Tibial artery (tissue), 4 donors: ENCODE results near the gene TMEM164.

ENCODE experiments used
- DNase-seq, 2 donors: peaks; one replicate each; pipeline ENCODE4 v3.0.0-alpha.2; 2019
- H3K27ac ChIP-seq, 2 donors: fragments of 200-600 bp; sonication (generic) in 1 of 2; 1 replicate in 1 of 2; 2 replicates in 1 of 2; pipeline ENCODE4 v1.5.1; 2018 to 2019; ENCODE audit warnings: mild to moderate bottlenecking in 1 of 2
- H3K27me3 ChIP-seq, 2 donors: fragments of 200-600 bp; sonication (generic) in 1 of 2; one replicate each; pipeline versions ENCODE4 v1.5.1 to v1.6.0; 2016 to 2019
- H3K36me3 ChIP-seq, 3 donors: fragments of 200-600 bp; sonication (generic) in 2 of 3; one replicate each; pipeline ENCODE4 v1.5.1; 2016 to 2019; ENCODE audit warnings: mild to moderate bottlenecking in 2 of 3
- H3K4me1 ChIP-seq, 4 donors: fragments of 200-600 bp; sonication (generic) in 2 of 4; 1 replicate in 3 of 4; 2 replicates in 1 of 4; pipeline ENCODE4 v1.5.1; 2016 to 2019
- H3K4me3 ChIP-seq, 2 donors: fragments of 200-600 bp; sonication (generic) in 1 of 2; 1 replicate in 1 of 2; 2 replicates in 1 of 2; pipeline ENCODE4 v1.5.1; 2018 to 2019; ENCODE audit warnings: mild to moderate bottlenecking in 2 of 2
- H3K9me3 ChIP-seq, 3 donors: fragments of 200-600 bp; sonication (generic) in 1 of 3; one replicate each; pipeline ENCODE4 v1.5.1; 2016 to 2019
- intact Hi-C: fragments of 100-400 bp; cut with DNase I; formaldehyde crosslinking; loops from one replicate; pipeline ENCODE4 v1.15.0; 2023; ENCODE audit warnings: low total_unique reads
- TF ChIP-seq, protein P1 (sequence below), 2 experiments: fragments of 200-600 bp in 1 of 2; fragments of 450-650 bp in 1 of 2; IDR thresholded peaks; one replicate each; pipeline ENCODE4 v1.5.1; 2017 to 2019; ENCODE audit warnings: antibody characterized with exemption in 2 of 2, mild to moderate bottlenecking in 1 of 2, moderate library complexity in 1 of 2

The TMEM164 gene

DNA sequence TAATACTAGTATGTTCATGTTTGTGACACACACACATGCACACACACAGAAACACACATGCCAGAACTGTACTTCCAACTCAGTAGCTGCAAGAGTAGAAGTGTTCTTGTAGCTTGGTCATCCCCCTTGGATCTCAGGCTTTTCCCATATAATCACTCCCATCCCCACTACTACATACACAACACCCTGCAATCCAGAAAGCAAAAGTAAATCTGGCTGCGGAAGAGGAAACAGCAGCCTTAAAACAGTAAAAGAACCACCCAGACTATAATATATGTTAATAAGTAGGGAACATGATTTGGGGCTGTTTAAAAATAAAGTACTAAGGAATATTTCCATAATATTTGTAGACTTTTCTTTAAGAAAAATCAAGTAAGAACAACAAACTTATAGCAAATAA lies 211.8 kb downstream of the TMEM164 start:
- Histone ChIP-seq H3K27me3 (no peaks in the 10 kb centered on the region), H3K9me3 (no peaks in the 10 kb centered on the region), H3K27ac (no peak overlapping the region), H3K4me1 (no peaks in the 10 kb centered on the region), H3K36me3 (no peaks in the 10 kb centered on the region), H3K4me3 (no peak overlapping the region)
- intact Hi-C loops: no loop called here
- TF ChIP-seq, protein P1, sequence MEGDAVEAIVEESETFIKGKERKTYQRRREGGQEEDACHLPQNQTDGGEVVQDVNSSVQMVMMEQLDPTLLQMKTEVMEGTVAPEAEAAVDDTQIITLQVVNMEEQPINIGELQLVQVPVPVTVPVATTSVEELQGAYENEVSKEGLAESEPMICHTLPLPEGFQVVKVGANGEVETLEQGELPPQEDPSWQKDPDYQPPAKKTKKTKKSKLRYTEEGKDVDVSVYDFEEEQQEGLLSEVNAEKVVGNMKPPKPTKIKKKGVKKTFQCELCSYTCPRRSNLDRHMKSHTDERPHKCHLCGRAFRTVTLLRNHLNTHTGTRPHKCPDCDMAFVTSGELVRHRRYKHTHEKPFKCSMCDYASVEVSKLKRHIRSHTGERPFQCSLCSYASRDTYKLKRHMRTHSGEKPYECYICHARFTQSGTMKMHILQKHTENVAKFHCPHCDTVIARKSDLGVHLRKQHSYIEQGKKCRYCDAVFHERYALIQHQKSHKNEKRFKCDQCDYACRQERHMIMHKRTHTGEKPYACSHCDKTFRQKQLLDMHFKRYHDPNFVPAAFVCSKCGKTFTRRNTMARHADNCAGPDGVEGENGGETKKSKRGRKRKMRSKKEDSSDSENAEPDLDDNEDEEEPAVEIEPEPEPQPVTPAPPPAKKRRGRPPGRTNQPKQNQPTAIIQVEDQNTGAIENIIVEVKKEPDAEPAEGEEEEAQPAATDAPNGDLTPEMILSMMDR (IDR thresholded peaks at IDR 0.05): no peak
- no peak for DNase-seq

DNA sequence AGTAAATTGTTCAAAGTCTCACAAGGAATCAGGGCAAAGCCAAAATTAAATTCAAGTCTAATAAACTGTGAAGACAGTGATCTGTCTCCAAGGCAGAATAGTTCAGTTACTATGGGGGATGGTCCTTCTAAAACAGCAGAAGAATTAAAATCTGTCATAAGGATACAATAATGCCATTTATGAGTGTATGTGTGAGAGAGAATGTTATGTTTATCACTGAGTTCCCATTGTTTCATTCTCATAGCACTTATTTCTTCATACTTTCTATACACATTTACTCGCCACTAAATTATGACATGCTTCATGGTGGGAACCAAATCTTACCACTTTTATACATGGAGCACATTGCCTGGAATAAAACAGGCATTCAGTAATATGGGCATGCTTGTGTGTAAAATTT lies 212.5 kb downstream of the TMEM164 start:
- H3K9me3 ChIP-seq: no peaks in the 10 kb centered on the region
- intact Hi-C loops: no loop called here
- TF ChIP-seq, protein P1 (IDR thresholded peaks at IDR 0.05): no peak
- no peak for DNase-seq
- H3K27me3 ChIP-seq: no peaks in the 10 kb centered on the region
- no peaks in the 10 kb centered on the region for H3K36me3 ChIP-seq
- H3K4me3 ChIP-seq: no peak overlapping the region
- no peak overlapping the region for H3K27ac ChIP-seq
- no peaks in the 10 kb centered on the region for H3K4me1 ChIP-seq

DNA sequence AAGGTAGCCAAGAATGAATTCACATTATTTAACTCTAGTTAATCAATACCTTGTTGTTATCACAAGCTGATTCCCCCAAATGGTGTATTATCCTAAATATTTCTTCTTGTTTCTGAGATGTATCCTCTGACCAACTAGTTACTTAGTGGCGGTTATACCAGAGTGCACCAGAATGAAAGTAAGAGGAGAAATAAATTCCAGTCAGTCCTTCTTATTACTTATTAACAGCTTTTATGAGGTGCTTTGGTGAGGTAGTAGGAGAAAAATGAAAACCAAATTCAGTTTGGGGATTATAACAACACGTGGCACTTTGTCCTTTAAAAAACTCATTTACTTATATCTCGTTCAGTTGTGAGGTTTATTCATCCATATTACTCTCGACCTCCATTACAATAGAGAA lies 213.1 kb downstream of the TMEM164 start:
- H3K9me3 ChIP-seq: no peaks in the 10 kb centered on the region
- DNase-seq: no peak
- TF ChIP-seq, protein P1 (IDR thresholded peaks at IDR 0.05): no peak
- no peaks in the 10 kb centered on the region for H3K27me3 ChIP-seq
- no peak overlapping the region for H3K27ac ChIP-seq
- no peaks in the 10 kb centered on the region for H3K4me1 ChIP-seq
- H3K36me3 ChIP-seq: no peaks in the 10 kb centered on the region
- no peak overlapping the region for H3K4me3 ChIP-seq
- intact Hi-C loops: no loop called here

- intact Hi-C loops: no loop called here
- Histone ChIP-seq H3K4me3 (no peak overlapping the region), H3K36me3 (no peaks in the 10 kb centered on the region), H3K27me3 (no peaks in the 10 kb centered on the region), H3K4me1 (no peaks in the 10 kb centered on the region), H3K27ac (no peak overlapping the region), H3K9me3 (no peaks in the 10 kb centered on the region)
- DNase-seq: no peak
- TF ChIP-seq, protein P1 (IDR thresholded peaks at IDR 0.05): no peak
Observed at GRCh38 chrX:110218591-110218990, 215.7 kb downstream of the TMEM164 start.

DNA sequence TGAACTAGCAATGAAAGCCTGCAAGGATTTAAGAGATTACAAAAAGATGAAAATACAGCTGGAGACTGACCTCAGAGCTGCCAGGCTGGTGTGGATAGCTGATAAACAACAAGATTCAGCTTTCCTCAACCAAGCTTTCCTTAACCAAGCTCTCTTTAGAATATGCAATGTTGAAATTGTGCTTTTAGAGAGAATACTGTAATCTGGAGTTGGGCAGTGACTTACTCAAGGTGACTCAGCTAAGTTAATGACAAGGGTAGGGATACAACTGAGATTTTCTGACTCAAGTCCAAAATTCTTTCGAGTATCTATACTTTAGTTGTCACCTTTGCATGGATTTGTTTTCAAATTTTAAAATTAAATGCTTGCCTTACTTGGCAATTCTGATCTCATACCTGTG lies 217.0 kb downstream of the TMEM164 start:
- H3K36me3 ChIP-seq: no peaks in the 10 kb centered on the region
- H3K27ac ChIP-seq: no peak overlapping the region
- H3K27me3 ChIP-seq: no peaks in the 10 kb centered on the region
- no peak overlapping the region for H3K4me3 ChIP-seq
- DNase-seq: no peak
- H3K4me1 ChIP-seq: no peaks in the 10 kb centered on the region
- intact Hi-C loops: no loop called here
- no peaks in the 10 kb centered on the region for H3K9me3 ChIP-seq
- TF ChIP-seq, protein P1 (IDR thresholded peaks at IDR 0.05): no peak
